B cell (primary cell): ENCODE data around the gene STXBP6.

Source experiments
- CTCF ChIP-seq: fragments of 200-600 bp; IDR thresholded peaks from one replicate; pipeline ENCODE4 v1.8.0; 2022; ENCODE audit warnings: antibody characterized with exemption, mild to moderate bottlenecking
- EZH2 ChIP-seq: IDR thresholded peaks from 2 replicates; pipeline ENCODE4 v1.6.1; 2012; ENCODE audit warnings: borderline replicate concordance, low read depth, mild to moderate bottlenecking, moderate library complexity, low read length; ENCODE audit not compliant: insufficient read depth, poor library complexity, severe bottlenecking

- TF ChIP-seq CTCF: no peak
- no peak for TF ChIP-seq EZH2
These were observed 191.9 kb downstream of the STXBP6 start for GRCh38 chr14:24858052-24858451.
